SU-DHL-6 (cell line): ENCODE results near the gene ADIRF.
"Not testable (repeated sequence)": the region's sequence is repeated elsewhere in the genome, so short reads cannot be mapped to it uniquely, and the experiment has no call there.

Experiments
- H2AFZ ChIP-seq: fragments of 200-600 bp; sonication (generic); 2 replicates; pipeline ENCODE4 v1.6.1; 2014; ENCODE audit warnings: low read depth, mild to moderate bottlenecking, moderate library complexity, mixed read lengths, antibody characterized with exemption, low read length; ENCODE audit not compliant: severe bottlenecking
- H3F3A ChIP-seq: fragments of 200-600 bp; shearing (Covaris generic); 2 replicates; pipeline ENCODE4 v1.6.0; 2016; ENCODE audit warnings: antibody characterized with exemption, mild to moderate bottlenecking; ENCODE audit not compliant: insufficient read depth
- H3K27ac ChIP-seq: fragments of 200-600 bp; sonication (generic); 2 replicates; pipeline ENCODE4 v1.5.1; 2016; ENCODE audit warnings: low read depth, mild to moderate bottlenecking, low read length, moderate library complexity, mixed read lengths
- H3K27me3 ChIP-seq: fragments of 200-600 bp; sonication (generic), shearing (Covaris generic); 2 replicates; pipeline ENCODE4 v1.6.0; 2014; ENCODE audit warnings: mild to moderate bottlenecking, low read length
- H3K36me3 ChIP-seq: fragments of 200-600 bp; sonication (generic); 2 replicates; pipeline ENCODE4 v1.6.1; 2014; ENCODE audit warnings: mild to moderate bottlenecking, low read length, mixed read lengths
- H3K4me2 ChIP-seq: fragments of 300-600, 200-600 bp; shearing (Covaris generic), sonication (generic); 2 replicates; pipeline ENCODE4 v1.6.0; 2014; ENCODE audit warnings: low read length, low read depth, mild to moderate bottlenecking; ENCODE audit not compliant: poor library complexity, severe bottlenecking
- H3K4me3 ChIP-seq: fragments of 200-600 bp; sonication (generic); 2 replicates; pipeline ENCODE4 v1.5.1; 2014; ENCODE audit warnings: antibody characterized with exemption, low read length, mild to moderate bottlenecking, mixed read lengths; ENCODE audit not compliant: insufficient read depth, poor library complexity, severe bottlenecking
- H3K79me2 ChIP-seq: fragments of 200-600 bp; sonication (generic); 2 replicates; pipeline ENCODE4 v1.6.1; 2014; ENCODE audit warnings: mild to moderate bottlenecking, low read length, moderate library complexity; ENCODE audit not compliant: insufficient read depth
- H3K9ac ChIP-seq: fragments of 200-600 bp; sonication (generic); 2 replicates; pipeline ENCODE4 v1.7.0; 2014; ENCODE audit warnings: mild to moderate bottlenecking, low read length
- H3K9me2 ChIP-seq: fragments of 200-600 bp; sonication (generic); replicated peaks from 2 replicates; pipeline ENCODE4 v1.6.1; 2014; ENCODE audit warnings: low read length; ENCODE audit not compliant: insufficient read depth
- H3K9me3 ChIP-seq: fragments of 200-600 bp; sonication (generic); 2 replicates; pipeline ENCODE4 v1.6.1; 2014; ENCODE audit warnings: low read length, mixed read lengths; ENCODE audit not compliant: insufficient read depth
- H4K20me1 ChIP-seq: fragments of 200-600 bp; sonication (generic); 2 replicates; pipeline ENCODE4 v1.6.1; 2014; ENCODE audit warnings: low read depth, mild to moderate bottlenecking, antibody characterized with exemption, low read length, moderate library complexity, mixed read lengths
- EZH2phosphoT487 ChIP-seq: fragments of 200-600 bp; sonication (generic), shearing (Covaris generic); conservative IDR thresholded peaks from 2 replicates; pipeline ENCODE4 v1.6.1; 2018; ENCODE audit warnings: mild to moderate bottlenecking, antibody characterized with exemption, low read length, moderate library complexity, mixed read lengths
- TF ChIP-seq, protein P1 (sequence below): fragments of 200-600 bp; sonication (generic); IDR thresholded peaks from one replicate; pipeline ENCODE4 v1.5.1; 2017; ENCODE audit warnings: antibody characterized with exemption, mild to moderate bottlenecking, low read length, moderate library complexity; ENCODE audit not compliant: insufficient read depth, poor library complexity, severe bottlenecking

Gene ADIRF

GRCh38 chr10:86988520-86988919 lies 20.2 kb downstream of the ADIRF start:
- Histone ChIP-seq H3K27ac (no peak overlapping the region), H3F3A (no peaks in the 10 kb centered on the region), H3K9me2 (no peaks in the 10 kb centered on the region), H4K20me1 (no peaks in the 10 kb centered on the region), H2AFZ (no peak overlapping the region), H3K9me3 (no peaks in the 10 kb centered on the region), H3K9ac (no peak overlapping the region), H3K79me2 (no peaks in the 10 kb centered on the region), H3K27me3 (no peaks in the 10 kb centered on the region), H3K4me2 (no peak overlapping the region), H3K4me3 (no peak overlapping the region), H3K36me3 (no peaks in the 10 kb centered on the region)
- no peak for TF ChIP-seq EZH2phosphoT487
- TF ChIP-seq, protein P1, sequence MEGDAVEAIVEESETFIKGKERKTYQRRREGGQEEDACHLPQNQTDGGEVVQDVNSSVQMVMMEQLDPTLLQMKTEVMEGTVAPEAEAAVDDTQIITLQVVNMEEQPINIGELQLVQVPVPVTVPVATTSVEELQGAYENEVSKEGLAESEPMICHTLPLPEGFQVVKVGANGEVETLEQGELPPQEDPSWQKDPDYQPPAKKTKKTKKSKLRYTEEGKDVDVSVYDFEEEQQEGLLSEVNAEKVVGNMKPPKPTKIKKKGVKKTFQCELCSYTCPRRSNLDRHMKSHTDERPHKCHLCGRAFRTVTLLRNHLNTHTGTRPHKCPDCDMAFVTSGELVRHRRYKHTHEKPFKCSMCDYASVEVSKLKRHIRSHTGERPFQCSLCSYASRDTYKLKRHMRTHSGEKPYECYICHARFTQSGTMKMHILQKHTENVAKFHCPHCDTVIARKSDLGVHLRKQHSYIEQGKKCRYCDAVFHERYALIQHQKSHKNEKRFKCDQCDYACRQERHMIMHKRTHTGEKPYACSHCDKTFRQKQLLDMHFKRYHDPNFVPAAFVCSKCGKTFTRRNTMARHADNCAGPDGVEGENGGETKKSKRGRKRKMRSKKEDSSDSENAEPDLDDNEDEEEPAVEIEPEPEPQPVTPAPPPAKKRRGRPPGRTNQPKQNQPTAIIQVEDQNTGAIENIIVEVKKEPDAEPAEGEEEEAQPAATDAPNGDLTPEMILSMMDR, result no peak

GRCh38 chr10:86991362-86991761 lies 23.1 kb downstream of the ADIRF start:
- H3K36me3 ChIP-seq, H3K27ac ChIP-seq, H3K9me3 ChIP-seq, H2AFZ ChIP-seq, H3K4me2 ChIP-seq, H3F3A ChIP-seq, H3K9ac ChIP-seq, H3K4me3 ChIP-seq, H3K79me2 ChIP-seq, H3K27me3 ChIP-seq, H4K20me1 ChIP-seq, H3K9me2 ChIP-seq: not testable (repeated sequence)

GRCh38 chr10:86992456-86992855 lies 24.2 kb downstream of the ADIRF start:
- Histone ChIP-seq H3K4me2 (no peak overlapping the region), H3K27me3 (no peaks in the 10 kb centered on the region), H3K36me3 (no peaks in the 10 kb centered on the region), H3K79me2 (no peaks in the 10 kb centered on the region), H3K9me2 (no peaks in the 10 kb centered on the region), H2AFZ (no peak overlapping the region), H3K27ac (no peak overlapping the region), H3K9me3 (no peaks in the 10 kb centered on the region), H3K9ac (no peak overlapping the region), H4K20me1 (no peaks in the 10 kb centered on the region), H3F3A (no peaks in the 10 kb centered on the region), H3K4me3 (no peak overlapping the region)
- no peak for TF ChIP-seq EZH2phosphoT487
- TF ChIP-seq, protein P1, result no peak

- Histone ChIP-seq H3F3A (no peaks in the 10 kb centered on the region), H2AFZ (no peak overlapping the region), H3K79me2 (no peaks in the 10 kb centered on the region), H3K4me2 (no peak overlapping the region), H3K27me3 (no peaks in the 10 kb centered on the region), H3K9me2 (no peaks in the 10 kb centered on the region), H3K36me3 (no peaks in the 10 kb centered on the region), H4K20me1 (no peaks in the 10 kb centered on the region), H3K9ac (no peak overlapping the region), H3K9me3 (no peaks in the 10 kb centered on the region), H3K27ac (no peak overlapping the region), H3K4me3 (no peak overlapping the region)
- TF ChIP-seq, protein P1, result no peak
- TF ChIP-seq EZH2phosphoT487, result no peak
Observed at GRCh38 chr10:86992929-86993328, 24.6 kb downstream of the ADIRF start.

GRCh38 chr10:86999802-87000403 lies 31.6 kb downstream of the ADIRF start:
- not testable (repeated sequence) for H4K20me1 ChIP-seq, H3K27ac ChIP-seq, H3K9me3 ChIP-seq, H3K36me3 ChIP-seq, H2AFZ ChIP-seq, H3K4me2 ChIP-seq, H3K9me2 ChIP-seq, H3K9ac ChIP-seq, H3F3A ChIP-seq, H3K79me2 ChIP-seq, H3K4me3 ChIP-seq, H3K27me3 ChIP-seq
